ENCODE measurements around the gene ZNF511.
A peak's percentile ranks its signal among the peaks of the same experiment; 100 is the strongest.

ZNF511 gene

GRCh38 chr10:133308421-133309099 lies at the start of gene ZNF511, which contains the start of gene TUBGCP2:
ZNF511 (plus strand) TSS chr10:133308914; CDS start chr10:133308944, 30 bp downstream.
TUBGCP2 (minus strand) TSS chr10:133308872; CDS start chr10:133302941, 5,931 bp downstream.
- H3K36me3 ChIP-seq (replicated peaks; ENCODE audit: insufficient read depth, low read length), result no peaks in the 10 kb centered on the region

GRCh38 chr10:133259602-133259989 lies 49.1 kb upstream of the ZNF511 start:
- peaks cover 26% of the 10 kb centered on the region for H3K4me1 ChIP-seq (ENCODE audit: low read length)
- H3K4me3 ChIP-seq (ENCODE audit: low read length), result no peak overlapping the region
- no peak overlapping the region for H3K27ac ChIP-seq (ENCODE audit: low read length)
- DNase-seq, result no peak
- peaks cover 24% of the 10 kb centered on the region for H3K27me3 ChIP-seq (replicated peaks; ENCODE audit: insufficient read depth, low read length)
- TF ChIP-seq EZH2phosphoT487 (IDR thresholded peaks at IDR 0.05; ENCODE audit: low read length) (no peak), EZH2 (optimal IDR thresholded peaks at IDR 0.05; ENCODE audit: low read depth, low read length) (no peak), CTCF (IDR thresholded peaks at IDR 0.05; ENCODE audit: low read length) (no peak)
- peak overlapping the region; percentile 24; the same call in 1 of the 2 replicates for H3K4me2 ChIP-seq (ENCODE audit: low read depth, low read length)
- H4K20me1 ChIP-seq (ENCODE audit: insufficient read depth, low read length), result 0 out of 2 replicates have a peak, but pooled peaks cover 3% of the 10 kb centered on the region
- peaks cover 33% of the 10 kb centered on the region for H3F3A ChIP-seq (ENCODE audit: insufficient read depth, low read length)
- H3K9ac ChIP-seq (ENCODE audit: low read length), result no peak overlapping the region
- 0 out of 2 replicates have a peak overlapping the region, but pooled peaks have one; percentile 15 for H2AFZ ChIP-seq (ENCODE audit: low read length)
- H3K79me2 ChIP-seq (ENCODE audit: low read length), result no peaks in the 10 kb centered on the region
- H3K9me3 ChIP-seq (replicated peaks; ENCODE audit: insufficient read depth, low read length), result no peaks in the 10 kb centered on the region
- H3K9me2 ChIP-seq (replicated peaks; ENCODE audit: insufficient read depth, low read length), result no peaks in the 10 kb centered on the region
- no peaks in the 10 kb centered on the region for H3K36me3 ChIP-seq (replicated peaks; ENCODE audit: insufficient read depth, low read length)

More at GRCh38 chr10:133308421-133309099, at the start of gene ZNF511, which contains the start of gene TUBGCP2:
- Histone ChIP-seq H3K9me2 (replicated peaks; ENCODE audit: insufficient read depth, low read length) (no peaks in the 10 kb centered on the region), H3K79me2 (ENCODE audit: low read length) (peaks cover 48% of the 10 kb centered on the region), H3K27me3 (replicated peaks; ENCODE audit: insufficient read depth, low read length) (no peaks in the 10 kb centered on the region), H3K4me1 (ENCODE audit: low read length) (peaks cover 10% of the 10 kb centered on the region), H3K4me3 (ENCODE audit: low read length) (peak within 1 kb of the TSS; percentile 90), H2AFZ (ENCODE audit: low read length) (peak within 1 kb of the TSS; percentile 50), H3K9me3 (replicated peaks; ENCODE audit: insufficient read depth, low read length) (no peaks in the 10 kb centered on the region), H3K9ac (ENCODE audit: low read length) (peak within 1 kb of the TSS; percentile 96), H3F3A (ENCODE audit: insufficient read depth, low read length) (peaks cover 6% of the 10 kb centered on the region; the same call in 1 of the 2 replicates), H3K27ac (ENCODE audit: low read length) (peak within 1 kb of the TSS; percentile 82), H4K20me1 (ENCODE audit: insufficient read depth, low read length) (no peaks in the 10 kb centered on the region), H3K4me2 (ENCODE audit: low read depth, low read length) (peak within 1 kb of the TSS; percentile 93)
- peak; percentile 82 for DNase-seq
- TF ChIP-seq EZH2 (optimal IDR thresholded peaks at IDR 0.05; ENCODE audit: low read depth, low read length) (no peak), CTCF (IDR thresholded peaks at IDR 0.05; ENCODE audit: low read length) (no peak), EZH2phosphoT487 (IDR thresholded peaks at IDR 0.05; ENCODE audit: low read length) (no peak)

GRCh38 chr10:133260895-133261725 lies 47.6 kb upstream of the ZNF511 start:
- Histone ChIP-seq H3K4me3 (ENCODE audit: low read length) (peak overlapping the region; percentile 80), H3K4me2 (ENCODE audit: low read depth, low read length) (peak overlapping the region; percentile 100), H3K36me3 (replicated peaks; ENCODE audit: insufficient read depth, low read length) (no peaks in the 10 kb centered on the region), H3K4me1 (ENCODE audit: low read length) (peaks cover 26% of the 10 kb centered on the region), H3K9me2 (replicated peaks; ENCODE audit: insufficient read depth, low read length) (no peaks in the 10 kb centered on the region), H3K79me2 (ENCODE audit: low read length) (no peaks in the 10 kb centered on the region), H4K20me1 (ENCODE audit: insufficient read depth, low read length) (0 out of 2 replicates have a peak, but pooled peaks cover 3% of the 10 kb centered on the region), H3K9ac (ENCODE audit: low read length) (peak overlapping the region; percentile 83), H2AFZ (ENCODE audit: low read length) (peak overlapping the region; percentile 75), H3K27me3 (replicated peaks; ENCODE audit: insufficient read depth, low read length) (peaks cover 11% of the 10 kb centered on the region), H3K27ac (ENCODE audit: low read length) (peak overlapping the region; percentile 32; the same call in 1 of the 2 replicates), H3K9me3 (replicated peaks; ENCODE audit: insufficient read depth, low read length) (no peaks in the 10 kb centered on the region), H3F3A (ENCODE audit: insufficient read depth, low read length) (peaks cover 36% of the 10 kb centered on the region)
- peak; percentile 51 for DNase-seq
- TF ChIP-seq EZH2 (optimal IDR thresholded peaks at IDR 0.05; ENCODE audit: low read depth, low read length), result no peak
- TF ChIP-seq EZH2phosphoT487 (IDR thresholded peaks at IDR 0.05; ENCODE audit: low read length), result no peak
- TF ChIP-seq CTCF (IDR thresholded peaks at IDR 0.05; ENCODE audit: low read length), result no peak
